ENCODE results near the gene ANKRD50.

GRCh38 chr4:124753941-124754581, 41.5 kb upstream of the ANKRD50 start:
- no peak for TF ChIP-seq EP300 (IDR thresholded peaks at IDR 0.05; ENCODE audit: borderline replicate concordance)
- no peak for TF ChIP-seq CEBPB (IDR thresholded peaks at IDR 0.05)
- TF ChIP-seq MAX (IDR thresholded peaks at IDR 0.05): no peak
- no peak for TF ChIP-seq YY1 (IDR thresholded peaks at IDR 0.05; ENCODE audit: low read depth)
- TF ChIP-seq REST (IDR thresholded peaks at IDR 0.05; ENCODE audit: low read depth): no peak
- TF ChIP-seq RAD21 (IDR thresholded peaks at IDR 0.05; ENCODE audit: low read depth): no peak
- TF ChIP-seq NFIC (IDR thresholded peaks at IDR 0.05): no peak
- TF ChIP-seq TCF12 (IDR thresholded peaks at IDR 0.05; ENCODE audit: low read depth): no peak
- no peak for TF ChIP-seq ZBTB7A (IDR thresholded peaks at IDR 0.05; ENCODE audit: low read depth)
- no peak for TF ChIP-seq TAF1 (IDR thresholded peaks at IDR 0.05; ENCODE audit: low read depth)
- no peak for TF ChIP-seq FOXM1 (IDR thresholded peaks at IDR 0.05; ENCODE audit: borderline replicate concordance, low read depth)
- no peak for TF ChIP-seq TEAD4 (IDR thresholded peaks at IDR 0.05)
- no peak for TF ChIP-seq CREB1 (IDR thresholded peaks at IDR 0.05; ENCODE audit: low read depth)

Data from Ishikawa (cell line).